ENCODE data around the gene PLEKHA7.

DNA sequence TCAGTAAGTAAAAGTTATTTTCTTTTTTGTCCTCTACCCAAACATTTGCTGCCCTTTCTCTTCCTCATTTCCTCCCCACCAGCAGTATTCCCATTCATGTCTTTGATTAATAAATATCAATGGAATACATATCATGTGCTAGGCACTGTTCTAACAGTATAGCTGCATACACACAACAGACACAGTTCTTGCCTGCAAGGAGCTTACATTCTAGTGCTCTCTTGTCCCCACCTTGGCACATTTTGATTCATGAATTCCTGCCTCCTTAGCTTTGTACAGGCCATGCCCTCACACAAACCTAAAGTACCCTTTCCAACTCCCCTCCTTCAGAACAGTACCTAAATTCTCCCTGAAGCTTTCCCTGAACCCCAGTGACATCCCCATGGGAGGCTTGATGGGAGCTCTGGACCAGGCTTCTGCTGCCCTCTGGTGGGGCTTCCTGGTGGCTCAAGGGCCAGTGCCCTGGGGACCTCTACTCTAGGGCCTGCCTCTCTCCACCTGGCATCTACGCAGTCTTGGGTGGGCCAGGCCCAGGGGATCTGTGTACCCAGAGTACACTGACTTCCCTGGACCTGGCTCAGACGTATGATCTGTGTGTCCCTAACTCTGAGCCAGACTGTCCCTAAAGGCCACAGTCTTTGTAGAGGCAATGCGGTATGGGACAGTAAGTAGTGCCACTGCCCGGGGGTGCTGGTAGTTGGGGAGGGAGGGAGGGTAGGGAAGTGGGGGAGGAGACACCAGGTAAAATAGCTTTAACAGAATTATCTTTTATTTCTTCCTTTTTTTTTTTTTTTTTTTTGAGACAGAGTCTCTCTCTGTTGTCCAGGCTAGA, 49.2 kb upstream of the PLEKHA7 start:
- TF ChIP-seq, protein P1, sequence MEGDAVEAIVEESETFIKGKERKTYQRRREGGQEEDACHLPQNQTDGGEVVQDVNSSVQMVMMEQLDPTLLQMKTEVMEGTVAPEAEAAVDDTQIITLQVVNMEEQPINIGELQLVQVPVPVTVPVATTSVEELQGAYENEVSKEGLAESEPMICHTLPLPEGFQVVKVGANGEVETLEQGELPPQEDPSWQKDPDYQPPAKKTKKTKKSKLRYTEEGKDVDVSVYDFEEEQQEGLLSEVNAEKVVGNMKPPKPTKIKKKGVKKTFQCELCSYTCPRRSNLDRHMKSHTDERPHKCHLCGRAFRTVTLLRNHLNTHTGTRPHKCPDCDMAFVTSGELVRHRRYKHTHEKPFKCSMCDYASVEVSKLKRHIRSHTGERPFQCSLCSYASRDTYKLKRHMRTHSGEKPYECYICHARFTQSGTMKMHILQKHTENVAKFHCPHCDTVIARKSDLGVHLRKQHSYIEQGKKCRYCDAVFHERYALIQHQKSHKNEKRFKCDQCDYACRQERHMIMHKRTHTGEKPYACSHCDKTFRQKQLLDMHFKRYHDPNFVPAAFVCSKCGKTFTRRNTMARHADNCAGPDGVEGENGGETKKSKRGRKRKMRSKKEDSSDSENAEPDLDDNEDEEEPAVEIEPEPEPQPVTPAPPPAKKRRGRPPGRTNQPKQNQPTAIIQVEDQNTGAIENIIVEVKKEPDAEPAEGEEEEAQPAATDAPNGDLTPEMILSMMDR (conservative IDR thresholded peaks at IDR 0.05; ENCODE audit: low read depth, low read length): peak; percentile 92
- TF ChIP-seq EZH2 (IDR thresholded peaks at IDR 0.05; ENCODE audit: low read length, unreplicated experiment): no peak
- TF ChIP-seq EZH2phosphoT487 (IDR thresholded peaks at IDR 0.05; ENCODE audit: borderline replicate concordance, low read length): no peak

Measured in PC-3 (cell line).